ENCODE measurements around the gene TRAPPC6A.
A peak's percentile ranks its signal among the peaks of the same experiment; 100 is the strongest.

The TRAPPC6A gene

DNA sequence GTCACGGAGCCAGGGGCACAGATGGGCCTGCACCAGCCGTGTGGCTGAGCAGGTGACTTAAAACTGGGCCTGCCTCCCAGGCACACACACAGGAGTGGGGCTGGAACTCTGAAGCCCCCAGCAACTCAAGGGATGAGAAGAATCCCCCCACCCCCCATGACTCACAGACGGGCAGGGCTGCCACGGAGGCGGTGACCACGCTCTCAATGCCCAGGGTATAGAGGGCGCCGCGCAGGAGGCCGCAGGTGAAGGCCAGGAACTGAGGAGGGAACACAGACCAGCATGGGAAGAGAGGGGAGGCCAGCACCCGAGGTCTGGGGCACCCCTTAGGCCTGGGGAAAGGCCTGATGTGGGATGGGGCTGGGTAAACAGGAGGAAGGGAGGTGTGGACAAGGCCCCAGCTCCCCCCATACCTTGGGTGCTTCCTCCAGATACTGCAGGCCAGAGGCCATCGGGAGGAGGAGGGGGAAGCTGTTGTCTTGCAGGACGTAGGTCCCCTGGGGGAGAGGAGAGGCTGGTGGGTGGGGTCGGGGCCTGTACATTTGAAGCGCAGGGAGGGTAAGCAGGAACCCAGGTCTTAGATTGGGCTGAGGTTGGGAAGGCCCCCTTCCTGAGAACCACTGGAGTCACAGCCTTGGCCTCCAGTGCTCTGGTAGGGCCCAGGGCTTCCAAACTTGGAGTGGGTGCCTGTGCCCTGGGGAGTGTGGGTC lies 14.1 kb downstream of the TRAPPC6A start:
- no peak for DNase-seq (ENCODE audit: low spot score)

DNA sequence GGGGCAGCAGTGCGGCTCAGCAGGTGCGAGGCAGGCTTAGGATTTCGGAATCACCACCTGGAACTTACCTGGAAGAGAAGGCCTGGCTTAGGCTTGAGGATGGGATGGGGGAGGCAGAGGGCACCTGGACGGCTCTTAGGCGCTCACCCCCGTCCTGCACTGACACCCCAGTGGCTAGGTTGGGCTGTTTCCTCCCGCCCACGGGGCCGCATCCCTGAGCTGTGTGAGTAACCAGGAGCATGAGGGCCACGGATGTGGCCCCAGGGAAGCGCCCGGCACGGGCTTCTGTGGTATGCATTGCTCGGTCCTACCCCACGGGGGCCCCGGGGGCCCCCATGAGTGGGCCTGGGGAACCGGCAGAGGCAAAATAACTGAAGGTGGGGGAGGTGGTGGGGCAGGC lies 14.9 kb downstream of the TRAPPC6A start:
- DNase-seq (ENCODE audit: low spot score): no peak

DNA sequence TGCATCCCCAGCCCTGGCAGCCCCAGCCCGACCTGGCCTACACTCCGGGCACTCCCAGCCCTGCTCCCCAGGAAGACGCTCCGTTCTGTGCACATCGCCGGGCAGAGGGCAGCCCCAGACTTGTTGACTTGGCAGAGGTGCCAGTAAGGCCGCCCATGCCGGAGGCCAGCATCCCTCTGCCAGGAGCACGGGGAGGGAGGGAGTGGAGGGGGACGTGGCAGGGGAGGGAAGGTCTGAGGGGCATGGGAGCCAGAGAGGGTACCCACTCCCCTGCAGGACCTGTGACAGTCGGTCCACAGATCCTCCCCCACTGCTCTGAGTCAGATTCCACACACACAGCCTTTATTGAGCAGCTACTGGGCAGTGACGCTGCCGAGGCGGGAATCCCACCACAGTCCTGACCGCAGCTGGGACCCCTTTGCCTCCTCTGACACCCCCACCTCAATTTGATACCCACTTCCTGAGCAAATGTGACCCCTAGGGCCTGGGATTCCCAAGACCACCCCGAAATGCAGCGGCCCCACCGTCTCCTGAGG lies 15.4 kb downstream of the TRAPPC6A start:
- peak; percentile 3 for DNase-seq (ENCODE audit: low spot score)

DNA sequence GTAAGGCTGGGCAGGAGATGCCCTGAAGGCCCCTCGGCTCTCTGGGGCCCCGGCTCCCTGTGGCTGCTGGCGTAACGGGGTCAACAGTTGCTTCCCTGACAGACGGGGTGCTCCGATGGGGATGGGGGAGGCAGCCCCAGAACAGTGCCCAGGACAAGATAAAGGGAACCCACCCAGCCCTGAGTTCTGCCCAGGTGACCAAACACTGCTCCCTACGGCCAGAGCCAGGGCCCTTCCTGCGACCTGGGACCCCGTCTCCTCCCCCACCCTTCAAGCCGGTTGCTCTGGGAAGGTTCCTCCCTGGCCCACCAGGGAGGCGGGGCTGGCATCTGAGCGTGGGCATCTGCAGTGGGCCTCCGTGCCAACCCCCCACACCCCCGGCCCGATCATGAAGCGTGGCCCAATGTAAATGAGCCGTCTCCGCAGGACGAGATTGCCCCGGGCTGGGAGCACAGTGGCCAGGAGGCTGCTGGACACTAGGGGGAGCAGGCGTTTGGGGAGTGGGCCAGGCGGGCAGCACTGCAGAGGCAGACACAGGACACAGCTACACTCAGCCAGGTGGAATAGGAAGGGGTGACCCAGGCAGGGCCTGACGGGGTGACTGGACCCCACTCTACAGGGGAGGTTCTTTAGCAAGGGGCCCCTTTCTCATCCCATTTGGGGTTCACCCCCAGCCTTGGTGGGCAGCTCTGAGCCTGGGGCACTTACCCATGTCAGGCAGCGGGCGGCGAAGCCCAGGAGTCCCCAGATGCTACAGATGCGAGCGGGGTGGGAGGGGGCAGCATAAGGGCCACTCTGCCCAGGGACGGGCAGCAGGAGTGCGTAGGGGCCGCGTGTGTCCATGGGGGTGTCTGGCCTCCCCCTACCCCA lies 16.1 kb downstream of the TRAPPC6A start:
- peak; percentile 77 for DNase-seq (ENCODE audit: low spot score)

DNA sequence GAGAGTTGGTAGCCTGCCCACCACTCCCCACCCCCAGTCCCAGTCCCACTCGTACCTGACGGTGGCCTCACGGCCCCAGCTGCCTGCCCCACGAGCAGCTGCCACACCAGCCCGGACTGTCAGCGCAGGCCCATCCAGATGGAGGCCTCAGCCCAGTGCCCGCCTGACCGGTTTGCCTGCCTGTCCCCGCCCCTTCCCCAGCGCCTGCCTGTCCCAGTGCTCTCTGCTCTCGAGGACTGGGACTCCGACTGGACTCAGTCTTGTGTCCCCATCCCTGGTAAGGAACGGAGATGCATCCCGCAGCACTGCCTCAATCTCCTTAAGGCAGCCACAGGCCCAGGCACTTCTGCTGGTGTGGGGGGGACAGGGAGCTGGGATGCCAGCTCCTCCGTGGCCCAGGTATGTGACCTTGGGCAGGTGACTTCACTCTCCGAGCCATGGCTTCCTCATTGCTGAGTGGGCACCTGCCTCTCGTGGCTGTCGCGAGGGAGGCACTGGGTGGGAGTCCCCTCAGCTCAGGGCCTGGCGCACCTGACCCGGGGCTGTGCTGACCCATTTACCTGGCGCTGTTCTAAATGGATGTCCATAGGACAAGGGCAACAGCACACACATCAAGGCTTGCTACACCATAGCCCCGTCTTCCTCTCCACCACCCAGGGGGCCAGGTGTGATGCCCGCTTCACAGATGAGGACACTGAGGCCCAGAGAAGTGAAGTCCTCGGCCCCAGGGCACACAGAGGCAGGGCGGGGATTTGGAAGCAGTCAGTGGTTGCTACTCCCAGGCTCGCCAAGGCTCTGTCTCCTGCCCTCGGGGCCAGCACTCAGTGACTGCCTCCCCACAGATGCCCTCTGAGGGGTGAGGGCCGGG lies 16.9 kb downstream of the TRAPPC6A start, which contains the start of gene NKPD1:
NKPD1 (minus strand) TSS at position 113 of the 868 bp plus-strand sequence. CDS start 832 bp downstream, outside the sequence.
- peak; percentile 78 for DNase-seq (ENCODE audit: low spot score)

DNA sequence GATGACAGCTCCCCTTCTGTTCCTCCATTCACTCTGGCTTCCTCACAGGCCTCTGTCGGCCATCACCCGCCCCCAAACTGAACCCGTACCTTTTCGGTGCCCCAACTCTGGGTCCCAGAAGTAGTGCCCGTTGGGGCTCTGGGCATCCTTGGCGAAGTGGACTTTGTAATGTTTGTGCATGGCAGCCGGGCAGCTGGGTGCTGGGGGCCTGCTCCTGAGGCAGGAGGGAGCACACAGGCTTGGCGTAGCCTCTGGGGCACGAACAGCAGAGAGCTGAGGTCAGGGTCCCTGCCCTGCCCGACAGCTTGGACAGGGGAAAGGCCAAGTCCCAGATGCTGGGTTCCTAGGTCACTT lies 18.1 kb downstream of the TRAPPC6A start:
- no peak for DNase-seq (ENCODE audit: low spot score)

DNA sequence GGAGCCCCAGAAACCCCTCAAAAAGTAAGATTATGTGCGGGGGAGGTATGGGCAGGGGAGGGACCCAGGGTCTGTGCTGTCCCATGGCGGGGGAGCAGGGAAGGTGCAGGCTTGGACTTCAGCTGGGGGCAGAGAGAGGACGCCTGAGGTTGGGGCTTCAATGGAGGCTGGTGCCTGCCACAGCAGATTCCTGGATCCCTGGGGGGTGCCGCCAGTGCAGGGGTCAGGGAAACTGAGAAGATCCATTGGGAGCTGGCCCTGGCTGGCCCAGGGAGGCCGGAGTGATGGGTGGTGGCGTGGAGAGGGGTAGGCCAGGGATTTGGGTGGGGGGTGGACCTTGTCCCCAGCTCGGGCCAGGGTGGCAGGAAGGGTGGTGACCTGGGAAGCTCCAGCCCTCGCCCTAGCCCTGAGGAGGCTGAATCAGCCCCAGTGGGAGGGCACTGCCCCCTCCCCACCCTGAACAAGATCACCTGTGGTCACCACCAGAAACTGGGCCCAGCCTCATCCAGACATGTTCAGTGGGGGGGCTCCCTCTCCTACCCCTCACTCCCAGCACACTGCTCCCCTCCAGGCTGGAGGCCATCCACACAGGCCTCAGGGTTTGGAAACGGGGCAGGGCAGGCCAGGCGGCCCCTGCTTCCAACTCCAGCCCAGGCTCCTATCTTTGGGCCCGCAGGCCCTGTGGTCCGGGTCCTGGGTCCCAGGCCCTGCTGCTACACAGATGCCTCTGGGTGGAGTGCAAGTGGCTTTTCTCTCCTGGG lies 18.6 kb downstream of the TRAPPC6A start:
- peak; percentile 7 for DNase-seq (ENCODE audit: low spot score)

DNA sequence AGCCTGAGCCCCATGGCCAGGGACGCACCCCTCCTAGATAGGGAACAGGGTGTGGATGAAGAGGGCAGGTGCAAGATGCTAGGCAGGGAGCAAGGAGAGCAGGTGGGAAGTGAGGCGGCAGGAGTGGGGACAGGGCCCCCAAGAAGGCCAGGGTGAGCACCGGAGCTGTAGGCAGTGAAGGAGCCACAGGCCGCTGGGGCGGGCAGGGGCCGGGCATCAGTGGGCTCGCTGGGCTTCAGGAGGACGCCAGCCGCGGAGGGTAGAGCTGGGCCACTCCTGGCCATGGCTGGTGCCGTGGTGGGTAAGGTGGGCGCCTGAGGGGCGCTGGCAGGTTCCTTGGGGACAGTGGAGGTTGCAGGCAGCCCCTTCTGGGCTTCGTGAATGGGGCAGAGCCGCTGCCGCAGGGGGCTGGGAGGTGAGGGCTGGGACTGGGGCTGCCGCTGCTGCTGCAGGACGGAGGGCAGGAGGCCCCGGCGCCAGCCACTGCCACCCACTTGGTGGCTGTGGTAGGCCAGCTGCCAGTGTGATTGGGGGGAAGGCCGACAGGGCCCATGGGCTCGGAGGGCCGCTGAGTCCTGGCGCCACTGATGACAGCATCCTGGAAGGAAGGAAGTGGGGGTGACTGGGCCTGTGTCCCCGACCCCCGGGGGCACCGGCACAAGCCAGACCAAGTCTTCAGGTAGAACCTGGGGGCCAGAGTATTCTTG lies 19.4 kb downstream of the TRAPPC6A start:
- DNase-seq (ENCODE audit: low spot score): no peak

DNA sequence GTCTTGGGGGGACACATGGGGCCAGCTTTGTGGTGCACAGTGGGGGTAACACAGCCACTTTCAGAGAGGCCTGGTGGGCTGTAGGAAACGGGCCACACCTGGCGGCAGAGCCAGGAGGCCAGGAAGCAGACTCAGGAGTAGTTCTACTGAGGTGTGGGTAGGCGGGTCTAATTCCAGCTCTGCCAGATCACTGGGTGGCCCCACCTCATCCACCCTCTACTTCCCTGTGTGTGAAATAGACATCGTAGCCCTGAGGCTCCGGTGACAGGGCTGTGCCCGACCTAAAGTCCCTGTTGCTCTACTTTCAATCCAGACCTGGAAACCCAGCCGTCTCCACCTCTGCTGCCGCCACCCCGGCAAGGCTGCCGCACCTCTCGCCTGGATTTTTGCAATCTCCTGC lies 21.3 kb downstream of the TRAPPC6A start:
- no peak for DNase-seq (ENCODE audit: low spot score)

DNA sequence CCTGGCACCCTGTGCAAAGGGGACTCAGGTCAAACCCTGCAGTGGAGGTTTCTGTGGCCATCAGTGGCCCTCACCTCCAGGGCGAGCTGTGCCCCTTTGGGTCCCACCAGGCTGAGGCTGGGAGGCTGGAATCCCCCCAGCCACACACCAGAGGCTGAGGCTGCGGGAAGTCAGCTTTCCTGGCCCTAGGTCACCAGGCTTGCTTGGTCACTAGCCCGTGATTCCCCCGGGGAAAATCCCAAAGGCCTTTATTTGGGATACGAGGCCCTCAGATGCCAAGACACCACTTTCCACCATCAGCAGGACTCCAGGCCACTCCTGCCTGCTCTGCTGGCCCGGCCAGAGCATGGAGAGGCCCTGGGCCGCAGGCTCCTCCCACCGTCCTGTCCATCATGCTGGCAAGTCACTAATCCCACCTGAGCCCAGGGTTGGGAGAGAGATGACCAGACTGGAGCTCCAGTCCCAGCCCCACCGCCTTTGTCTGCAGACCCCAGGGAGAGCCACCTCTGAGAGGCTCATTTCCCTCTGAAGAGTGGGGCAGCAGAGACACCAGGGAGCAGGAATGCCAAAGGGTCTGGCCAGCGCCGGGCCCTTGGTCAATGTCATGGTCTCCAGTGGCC lies 21.9 kb downstream of the TRAPPC6A start:
- DNase-seq (ENCODE audit: low spot score): no peak

DNA sequence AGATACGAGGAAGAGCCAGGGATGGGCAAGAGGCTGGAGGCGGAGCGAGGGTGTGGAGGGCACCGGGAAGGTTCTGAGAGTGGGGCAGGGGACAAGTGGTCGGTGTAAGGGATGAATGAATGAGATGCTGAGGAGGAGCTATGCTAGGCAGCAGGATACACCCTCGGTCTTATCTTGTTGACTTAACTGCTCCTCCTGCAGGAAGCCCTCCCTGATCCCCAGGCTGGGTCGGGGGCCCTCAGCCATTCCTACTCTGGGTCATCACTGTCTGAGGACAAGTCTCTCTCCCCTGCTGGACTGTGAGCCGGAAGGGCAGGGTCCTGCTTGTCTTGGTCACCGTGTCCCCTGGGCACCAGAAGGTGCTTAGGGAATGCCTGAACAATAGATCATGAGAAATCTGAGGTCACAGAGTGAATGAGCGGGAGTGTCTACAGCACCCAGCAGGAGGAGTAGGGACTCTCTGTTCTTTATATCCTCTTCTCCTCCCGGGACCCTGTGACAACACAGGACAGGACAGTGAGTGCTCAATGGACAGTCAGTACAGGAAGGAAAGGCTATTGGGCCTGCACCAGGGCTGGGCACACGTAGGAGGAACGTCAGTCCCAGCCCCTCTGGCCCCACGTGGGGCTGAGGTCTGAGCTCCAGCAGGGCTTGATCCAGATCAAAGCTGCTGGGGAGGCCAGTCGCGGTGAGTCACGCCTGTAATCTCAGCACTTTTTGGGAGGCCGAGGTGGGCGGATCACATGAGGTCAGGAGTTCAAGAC lies 23.8 kb downstream of the TRAPPC6A start:
- no peak for DNase-seq (ENCODE audit: low spot score)

DNA sequence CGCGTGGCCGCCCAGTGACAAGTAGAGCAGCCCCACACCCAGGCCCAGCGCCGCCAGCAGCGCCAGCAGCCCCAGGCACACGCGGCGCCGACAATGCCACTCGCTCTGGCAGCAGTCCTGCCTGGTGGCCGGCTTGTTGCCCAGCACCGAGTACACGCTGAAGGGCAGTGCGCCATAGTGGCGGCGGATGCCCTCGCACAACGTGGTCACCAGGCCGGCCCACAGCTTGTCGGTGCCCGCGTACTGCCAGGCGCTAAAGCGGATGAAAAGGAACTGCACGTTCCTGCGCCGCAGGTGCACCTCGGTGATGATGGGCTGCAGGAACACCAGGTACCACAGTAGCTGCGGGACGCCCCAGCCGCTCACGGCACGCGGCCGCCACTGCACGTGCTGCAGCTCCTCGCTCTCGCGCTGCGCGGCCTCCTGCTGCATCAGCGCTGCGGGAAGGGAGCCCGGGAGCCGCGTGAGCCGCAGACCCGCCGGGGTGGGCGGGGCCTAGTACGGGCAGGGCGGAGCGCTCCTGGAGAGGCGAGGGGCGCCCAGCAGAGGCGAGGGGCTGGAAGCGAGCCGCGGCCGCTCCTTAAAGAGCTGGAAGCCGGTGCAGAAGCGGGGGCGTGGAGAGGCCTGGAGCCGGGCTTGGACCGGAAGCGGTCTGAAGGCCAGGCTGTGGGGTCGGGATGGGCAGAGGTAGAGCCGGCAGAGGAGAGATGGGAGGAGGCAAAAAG lies 24.5 kb downstream of the TRAPPC6A start:
- peak; percentile 80 for DNase-seq (ENCODE audit: low spot score)

DNA sequence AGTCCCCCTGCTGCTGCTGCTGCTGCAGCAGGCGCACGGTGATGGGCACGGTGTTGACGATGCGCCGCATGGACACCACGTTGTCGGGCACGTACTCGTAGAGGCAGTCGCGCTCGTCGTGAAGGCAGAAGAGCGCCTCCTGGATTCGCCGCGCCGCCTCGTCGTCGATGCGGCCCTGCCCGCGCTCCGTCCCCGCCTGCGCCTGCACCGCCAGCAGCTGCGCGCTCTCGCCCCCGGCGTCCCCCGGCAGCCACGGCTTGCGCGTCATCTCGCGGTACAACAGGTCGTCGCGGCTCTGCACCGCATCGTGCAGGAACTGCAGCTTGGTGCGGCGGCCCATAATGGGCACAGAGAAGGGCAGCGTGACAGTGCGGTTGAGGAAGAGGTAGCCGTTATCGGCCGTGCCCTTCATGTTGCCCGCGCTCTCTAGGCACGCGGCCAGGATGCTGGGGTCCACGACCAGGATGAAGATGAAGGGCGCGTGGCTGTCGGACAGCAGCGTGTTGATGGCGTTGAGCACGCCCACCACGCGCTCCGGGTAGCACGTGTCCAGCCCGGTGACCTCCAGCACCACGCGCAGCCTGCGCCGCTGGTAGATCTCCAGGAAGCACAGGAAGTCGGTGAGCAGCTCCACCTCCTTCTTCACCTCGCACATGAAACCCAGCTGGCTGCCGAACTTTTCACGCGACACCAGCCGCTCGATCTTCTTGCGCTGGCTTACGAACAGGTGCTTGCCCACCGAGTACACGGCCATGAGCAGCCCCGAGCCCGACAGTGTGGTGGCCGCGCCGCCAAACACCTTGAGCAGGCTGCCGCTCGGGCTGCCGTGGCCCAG lies 25.3 kb downstream of the TRAPPC6A start:
- peak; percentile 73 for DNase-seq (ENCODE audit: low spot score)

DNA sequence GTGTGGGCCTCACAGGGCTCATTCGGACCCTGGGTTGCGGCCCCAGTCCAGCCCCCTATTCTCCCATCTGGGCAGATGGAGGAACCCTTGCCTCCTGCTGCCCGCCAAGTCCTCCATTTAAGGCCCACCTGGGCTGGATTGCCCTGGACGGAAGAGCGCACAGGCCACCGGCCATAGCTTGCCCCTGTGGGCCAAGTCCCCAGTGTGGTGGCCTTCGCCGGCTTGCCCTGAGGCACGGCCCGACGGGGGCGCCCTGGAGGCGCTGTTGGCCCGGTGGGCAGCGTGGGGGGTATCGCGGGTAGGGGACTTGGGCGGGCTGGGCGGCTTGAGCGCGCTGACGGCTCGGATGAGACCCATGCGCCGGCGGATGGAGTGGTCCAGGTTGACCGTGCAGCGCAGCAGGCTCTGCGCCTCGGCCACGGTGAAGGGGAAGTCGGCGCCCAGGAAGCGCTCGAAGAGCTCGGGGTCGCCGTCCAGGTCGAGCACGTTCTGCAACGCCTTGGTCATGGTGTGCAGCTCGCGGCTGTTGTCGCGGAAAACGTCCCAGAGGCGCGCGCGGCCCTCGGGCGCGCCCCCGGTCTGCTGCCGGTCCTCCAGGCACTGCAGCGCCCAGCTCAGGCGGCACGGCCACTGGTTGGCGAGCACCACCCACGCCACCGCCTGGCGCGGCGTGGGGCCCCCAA lies 26.1 kb downstream of the TRAPPC6A start:
- DNase-seq (ENCODE audit: low spot score): no peak

DNA sequence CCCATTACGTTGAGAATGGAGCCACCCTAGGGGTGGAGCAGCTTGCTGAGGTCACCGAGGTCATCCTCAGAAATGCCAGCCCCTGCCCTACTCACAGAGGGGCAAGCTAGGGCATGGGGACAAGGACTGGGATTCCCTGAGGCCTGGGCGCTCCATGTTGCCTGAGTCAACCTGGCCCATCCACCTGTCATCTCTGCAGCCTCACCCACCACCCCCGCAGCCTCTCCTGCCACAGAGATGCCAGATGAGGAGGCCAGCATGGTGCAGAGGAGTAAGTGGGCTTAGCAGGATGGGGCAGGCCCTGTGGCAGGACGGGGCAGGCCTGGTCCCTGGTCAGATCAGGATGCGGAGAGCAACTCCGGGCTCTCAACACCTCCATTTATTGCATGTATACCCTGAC lies 26.7 kb downstream of the TRAPPC6A start:
- no peak for DNase-seq (ENCODE audit: low spot score)

DNA sequence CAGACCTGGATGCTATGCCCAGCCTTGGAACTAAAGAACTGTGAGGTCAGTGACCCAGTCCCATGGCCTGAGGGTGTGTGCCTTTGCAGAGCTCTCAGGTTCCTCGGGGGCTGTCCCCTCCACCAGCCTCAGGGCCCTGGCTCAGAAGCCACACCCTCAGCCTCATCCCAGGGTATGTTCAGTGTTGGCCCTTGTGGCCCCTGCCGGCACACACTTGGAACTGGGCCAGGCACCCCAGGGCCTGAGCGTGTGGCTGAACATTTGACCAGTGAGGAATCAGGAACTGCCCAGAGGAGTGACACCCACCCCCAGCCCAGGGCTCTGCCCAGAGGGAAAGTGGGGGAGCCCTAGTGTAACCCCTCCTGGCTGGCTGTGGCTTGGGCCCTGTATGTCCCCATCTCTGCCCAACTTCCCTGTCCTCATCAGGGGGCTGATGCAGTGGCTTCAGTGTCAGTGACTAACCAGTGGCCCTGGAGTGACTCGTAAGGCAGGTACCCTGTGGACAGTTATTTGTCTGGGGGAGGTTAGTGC lies 27.2 kb downstream of the TRAPPC6A start:
- DNase-seq (ENCODE audit: low spot score): no peak

DNA sequence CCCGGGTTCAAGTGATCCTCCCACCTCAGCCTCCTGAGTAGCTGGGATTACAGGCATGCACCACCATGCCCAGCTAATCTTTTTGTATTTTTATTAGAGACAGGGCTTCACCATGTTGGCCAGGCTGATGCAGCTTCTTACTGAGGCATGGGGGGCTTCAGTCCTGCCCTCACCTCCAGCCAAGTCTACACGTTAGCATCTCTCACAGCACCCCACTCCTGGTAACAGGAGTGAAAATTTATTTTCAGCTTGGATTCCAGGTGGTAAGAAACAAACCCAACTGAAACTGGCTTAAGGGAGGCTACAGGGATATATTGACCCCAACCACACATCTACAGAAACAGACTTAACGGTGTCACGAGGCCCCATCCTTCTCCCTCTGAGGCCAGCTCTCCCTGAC lies 27.9 kb downstream of the TRAPPC6A start:
- no peak for DNase-seq (ENCODE audit: low spot score)
